Ishikawa (cell line): ENCODE data around the gene ADK.

Source experiments
- CEBPB ChIP-seq: IDR thresholded peaks from 2 replicates; pipeline ENCODE4 v1.6.1; 2012
- EP300 ChIP-seq: IDR thresholded peaks from 2 replicates; pipeline ENCODE4 v1.6.1; 2012; ENCODE audit warnings: borderline replicate concordance
- FOXM1 ChIP-seq: IDR thresholded peaks from 2 replicates; pipeline ENCODE4 v1.6.1; 2012; ENCODE audit warnings: low read depth, borderline replicate concordance
- RAD21 ChIP-seq: IDR thresholded peaks from 2 replicates; pipeline ENCODE4 v1.6.1; 2012; ENCODE audit warnings: low read depth
- TAF1 ChIP-seq: IDR thresholded peaks from 2 replicates; pipeline ENCODE4 v1.6.1; 2012; ENCODE audit warnings: low read depth, mild to moderate bottlenecking
- YY1 ChIP-seq: IDR thresholded peaks from 2 replicates; pipeline ENCODE4 v1.6.1; 2012; ENCODE audit warnings: low read depth
- TF ChIP-seq, protein P1 (sequence below): IDR thresholded peaks from 2 replicates; pipeline ENCODE4 v1.6.1; 2012; ENCODE audit warnings: low read depth, mild to moderate bottlenecking
- TF ChIP-seq, protein P2 (sequence below): IDR thresholded peaks from 2 replicates; pipeline ENCODE4 v1.6.1; 2012
- TF ChIP-seq, protein P3 (sequence below): IDR thresholded peaks from 2 replicates; pipeline ENCODE4 v1.6.1; 2012

DNA sequence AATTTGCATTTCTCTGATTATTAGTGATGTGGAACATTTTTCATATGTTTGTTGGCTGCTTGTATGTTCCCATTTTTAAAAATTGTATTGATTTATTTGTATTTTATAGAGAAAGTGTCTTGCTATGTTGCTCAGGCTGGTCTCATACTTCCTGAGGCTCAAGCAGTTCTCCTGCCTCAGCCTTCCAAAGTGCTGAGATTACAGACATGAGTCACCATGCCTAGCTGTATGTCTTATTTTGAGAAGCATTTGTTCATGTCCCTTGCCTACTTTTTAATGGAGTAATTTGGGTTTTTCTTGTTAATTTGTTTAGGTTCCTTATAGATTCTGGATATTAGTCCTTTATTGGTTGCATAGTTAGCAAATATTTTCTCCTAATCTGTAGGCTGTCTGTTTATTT, 461.2 kb downstream of the ADK start:
- TF ChIP-seq, protein P1, sequence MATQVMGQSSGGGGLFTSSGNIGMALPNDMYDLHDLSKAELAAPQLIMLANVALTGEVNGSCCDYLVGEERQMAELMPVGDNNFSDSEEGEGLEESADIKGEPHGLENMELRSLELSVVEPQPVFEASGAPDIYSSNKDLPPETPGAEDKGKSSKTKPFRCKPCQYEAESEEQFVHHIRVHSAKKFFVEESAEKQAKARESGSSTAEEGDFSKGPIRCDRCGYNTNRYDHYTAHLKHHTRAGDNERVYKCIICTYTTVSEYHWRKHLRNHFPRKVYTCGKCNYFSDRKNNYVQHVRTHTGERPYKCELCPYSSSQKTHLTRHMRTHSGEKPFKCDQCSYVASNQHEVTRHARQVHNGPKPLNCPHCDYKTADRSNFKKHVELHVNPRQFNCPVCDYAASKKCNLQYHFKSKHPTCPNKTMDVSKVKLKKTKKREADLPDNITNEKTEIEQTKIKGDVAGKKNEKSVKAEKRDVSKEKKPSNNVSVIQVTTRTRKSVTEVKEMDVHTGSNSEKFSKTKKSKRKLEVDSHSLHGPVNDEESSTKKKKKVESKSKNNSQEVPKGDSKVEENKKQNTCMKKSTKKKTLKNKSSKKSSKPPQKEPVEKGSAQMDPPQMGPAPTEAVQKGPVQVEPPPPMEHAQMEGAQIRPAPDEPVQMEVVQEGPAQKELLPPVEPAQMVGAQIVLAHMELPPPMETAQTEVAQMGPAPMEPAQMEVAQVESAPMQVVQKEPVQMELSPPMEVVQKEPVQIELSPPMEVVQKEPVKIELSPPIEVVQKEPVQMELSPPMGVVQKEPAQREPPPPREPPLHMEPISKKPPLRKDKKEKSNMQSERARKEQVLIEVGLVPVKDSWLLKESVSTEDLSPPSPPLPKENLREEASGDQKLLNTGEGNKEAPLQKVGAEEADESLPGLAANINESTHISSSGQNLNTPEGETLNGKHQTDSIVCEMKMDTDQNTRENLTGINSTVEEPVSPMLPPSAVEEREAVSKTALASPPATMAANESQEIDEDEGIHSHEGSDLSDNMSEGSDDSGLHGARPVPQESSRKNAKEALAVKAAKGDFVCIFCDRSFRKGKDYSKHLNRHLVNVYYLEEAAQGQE: no peak
- TF ChIP-seq, protein P2, sequence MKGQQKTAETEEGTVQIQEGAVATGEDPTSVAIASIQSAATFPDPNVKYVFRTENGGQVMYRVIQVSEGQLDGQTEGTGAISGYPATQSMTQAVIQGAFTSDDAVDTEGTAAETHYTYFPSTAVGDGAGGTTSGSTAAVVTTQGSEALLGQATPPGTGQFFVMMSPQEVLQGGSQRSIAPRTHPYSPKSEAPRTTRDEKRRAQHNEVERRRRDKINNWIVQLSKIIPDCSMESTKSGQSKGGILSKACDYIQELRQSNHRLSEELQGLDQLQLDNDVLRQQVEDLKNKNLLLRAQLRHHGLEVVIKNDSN: no peak
- TF ChIP-seq FOXM1 (no peak), TAF1 (no peak), RAD21 (no peak), EP300 (no peak), CEBPB (no peak), YY1 (no peak)
- TF ChIP-seq, protein P3, sequence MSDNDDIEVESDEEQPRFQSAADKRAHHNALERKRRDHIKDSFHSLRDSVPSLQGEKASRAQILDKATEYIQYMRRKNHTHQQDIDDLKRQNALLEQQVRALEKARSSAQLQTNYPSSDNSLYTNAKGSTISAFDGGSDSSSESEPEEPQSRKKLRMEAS: no peak
